Activated naive CD4-positive, alpha-beta T cell treated with Interleukin-2 at 50 U/mL for 16 hours (primary cell): ENCODE data around the gene PCGF5.
"Not testable (repeated sequence)": the region's sequence is repeated elsewhere in the genome, so short reads cannot be mapped to it uniquely, and the experiment has no call there.

Experiments
- DNase-seq: peaks from one replicate; pipeline ENCODE4 v3.0.0-alpha.2; 2020

Gene PCGF5

DNA sequence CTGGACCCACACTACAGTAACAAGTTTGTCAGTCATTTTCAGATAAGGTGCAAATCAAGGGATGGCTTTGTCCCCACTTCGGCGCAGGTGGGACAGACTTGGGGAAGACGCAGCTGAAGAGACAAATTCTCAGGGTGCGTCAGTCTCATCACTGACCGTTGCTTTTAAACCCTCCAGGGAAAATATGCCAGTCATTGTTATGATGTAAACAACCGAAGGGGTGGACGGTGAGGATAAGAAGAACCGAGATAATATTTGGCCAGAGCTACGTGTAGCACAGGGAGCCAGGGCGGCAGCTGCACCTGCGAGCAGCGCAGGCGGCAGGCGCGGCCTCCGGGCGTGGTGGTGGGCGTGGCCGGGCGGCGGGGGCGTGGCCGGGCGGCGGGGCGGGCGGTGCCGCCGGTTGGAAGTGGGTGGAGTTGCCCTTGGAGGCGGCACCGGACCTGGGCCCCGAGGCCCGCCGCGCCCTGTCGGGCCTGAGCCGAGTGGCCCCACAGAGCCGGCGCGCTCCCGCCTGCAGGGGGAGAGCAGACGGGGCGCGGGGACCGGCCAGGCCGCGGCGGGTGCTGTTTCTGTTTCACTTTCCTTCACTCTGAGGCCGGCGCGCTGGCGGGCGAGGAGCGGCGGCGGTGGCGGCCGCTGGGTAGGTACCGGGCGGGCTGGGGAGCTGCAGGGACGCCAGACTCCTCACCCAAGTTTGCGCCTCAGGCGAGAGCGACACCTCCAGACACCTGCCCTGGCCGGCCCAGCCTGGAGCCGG, at the start of gene PCGF5:
Gene PCGF5, plus strand, starts transcription at position 470 of the 760 bp plus-strand sequence. CDS start 2,209 bp downstream, outside the sequence.
- peak; percentile 90 for DNase-seq

- no peak for DNase-seq
Measured at GRCh38 chr10:91171485-91171884, 49.0 kb upstream of the PCGF5 start.

DNA sequence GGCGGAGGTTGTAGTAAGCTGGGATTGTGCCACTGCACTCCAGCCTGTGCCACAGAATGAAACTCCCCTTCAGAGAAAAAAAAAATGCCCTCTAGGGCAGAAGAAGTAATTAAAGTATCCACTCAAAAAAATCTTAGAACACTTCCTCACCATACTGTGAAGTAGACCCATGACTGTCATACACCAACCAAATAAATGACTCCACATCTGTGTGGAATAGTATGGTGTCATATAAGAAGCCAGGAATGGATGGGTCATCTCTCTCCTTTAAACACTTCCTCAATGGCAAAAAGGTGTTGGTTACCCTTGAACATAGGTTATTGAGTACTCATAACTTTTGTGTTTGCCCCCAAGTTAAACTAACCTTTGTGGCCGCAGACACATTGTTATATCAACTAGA, 48.1 kb upstream of the PCGF5 start:
- no peak for DNase-seq

DNA sequence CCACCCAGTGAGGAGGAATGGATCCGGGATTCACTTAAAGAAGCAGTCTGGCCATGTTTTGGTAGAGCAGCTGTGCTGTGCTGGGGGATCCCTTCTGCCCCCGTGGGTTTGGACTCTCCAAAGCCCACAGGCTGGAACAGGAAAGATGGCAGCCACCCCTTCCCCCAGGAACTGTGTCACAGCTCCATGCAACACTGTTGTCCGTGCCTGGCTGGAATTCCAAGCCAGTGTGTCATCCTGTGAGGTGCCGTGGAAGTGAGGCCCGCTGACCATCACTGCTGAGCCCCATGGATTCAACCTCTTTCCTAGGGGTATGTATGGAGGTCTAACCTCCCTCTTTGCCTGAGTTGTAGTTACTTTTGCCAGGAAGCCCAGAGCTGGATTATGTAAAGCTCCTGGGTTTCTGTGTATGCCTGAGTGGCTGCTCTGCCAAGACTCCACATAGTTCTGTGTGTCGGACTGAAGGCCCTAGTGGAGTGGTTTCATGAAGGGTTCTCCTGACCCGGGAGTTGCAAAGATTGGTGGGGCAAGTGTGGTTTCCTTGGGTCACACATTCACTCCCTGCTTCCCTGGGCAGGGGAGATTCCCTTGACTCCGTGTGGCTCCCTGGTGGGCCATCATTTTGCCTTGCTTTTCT, 35.1 kb upstream of the PCGF5 start:
- DNase-seq = no peak

GRCh38 chr10:91187156-91187555, 33.3 kb upstream of the PCGF5 start:
- no peak for DNase-seq

- not testable (repeated sequence) for DNase-seq
Measured at GRCh38 chr10:91188010-91188409, 32.5 kb upstream of the PCGF5 start.

DNA sequence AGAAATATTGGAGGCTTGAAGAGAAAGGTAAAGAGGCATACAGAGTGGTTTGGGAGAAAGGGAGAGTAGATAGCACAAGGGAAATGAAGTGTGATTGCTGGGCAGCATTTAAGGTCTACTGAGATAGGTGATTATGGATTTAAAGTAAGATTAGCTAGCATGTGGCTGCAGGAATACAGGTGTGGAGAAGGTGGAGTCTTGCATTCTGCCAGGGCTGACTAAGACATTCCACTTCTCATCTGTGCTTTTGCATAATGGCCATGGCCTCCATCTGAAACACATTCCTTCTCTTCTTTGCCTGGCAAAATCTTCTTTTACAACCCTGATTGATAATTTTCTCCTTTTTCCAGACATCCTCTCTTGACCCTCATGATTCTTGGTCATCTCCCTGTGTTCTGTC, 31.6 kb upstream of the PCGF5 start:
- no peak for DNase-seq

DNA sequence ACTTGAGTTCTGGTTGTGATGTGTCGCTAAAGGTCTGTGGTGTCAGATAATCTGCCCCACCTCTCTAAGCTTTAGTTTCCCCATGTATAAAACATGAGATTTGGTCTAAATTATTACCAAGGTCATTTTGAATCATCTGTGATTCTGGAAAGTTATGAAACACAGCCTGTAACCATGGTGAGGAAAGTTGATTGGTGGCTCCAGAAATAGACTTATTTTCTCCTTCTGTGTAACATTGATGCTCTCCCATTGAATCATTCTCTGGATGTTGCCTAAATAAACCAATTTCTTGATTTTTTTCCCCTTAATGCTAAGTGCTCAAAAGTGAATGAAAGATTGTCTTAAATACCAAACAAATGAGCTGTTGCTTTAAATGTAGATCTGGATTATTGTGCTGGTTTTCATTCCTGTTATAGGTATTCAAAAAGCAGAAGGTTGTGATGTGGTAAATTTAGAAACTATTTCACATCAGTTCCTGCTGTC, 30.0 kb upstream of the PCGF5 start:
- no peak for DNase-seq

DNA sequence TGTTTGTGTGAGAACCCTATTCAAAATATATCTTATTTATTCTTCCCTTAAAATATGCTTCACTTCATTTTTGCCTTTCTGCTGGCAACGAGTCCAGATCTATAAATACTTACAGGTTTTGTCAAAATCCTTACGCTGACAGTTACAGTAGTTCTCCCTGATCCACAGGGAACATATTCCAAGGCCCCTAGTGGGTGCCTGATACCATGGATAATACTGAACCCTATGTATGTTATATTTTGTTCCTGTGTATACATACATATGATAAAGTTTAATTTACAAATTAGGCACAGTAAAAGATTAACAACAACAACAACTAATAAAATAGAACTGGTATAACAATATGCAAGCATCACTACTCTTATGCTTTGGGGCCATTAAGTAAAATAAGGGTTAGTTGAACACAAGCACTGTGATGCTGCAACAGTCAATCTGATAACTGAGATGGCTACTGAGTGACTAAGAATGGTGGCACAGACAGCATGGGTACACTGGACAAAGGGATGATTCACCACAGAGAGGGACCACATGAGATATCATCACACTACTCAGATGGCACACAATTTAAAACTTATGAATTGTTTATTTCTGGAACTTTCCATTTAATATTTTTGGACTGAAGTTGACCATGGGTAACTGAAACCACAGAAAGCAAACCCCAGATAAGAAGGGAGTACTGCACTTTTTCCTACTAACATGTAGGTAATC, 29.4 kb upstream of the PCGF5 start:
- no peak for DNase-seq

DNA sequence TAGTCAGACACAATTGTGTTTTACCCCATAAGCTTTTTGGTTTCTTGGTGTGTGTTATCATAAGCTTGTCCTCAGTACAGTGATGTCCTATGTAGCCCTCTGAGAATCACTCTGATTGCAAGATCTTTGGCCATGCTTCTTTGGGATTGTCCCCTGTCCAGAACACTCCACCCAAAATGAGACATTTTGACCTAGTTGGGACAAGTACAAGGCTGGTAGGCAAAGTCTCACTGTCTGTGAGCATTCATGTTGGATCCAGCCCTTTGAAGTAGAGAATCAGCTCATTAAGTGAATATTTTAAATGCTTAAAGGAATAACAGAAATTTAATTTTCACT, 28.9 kb upstream of the PCGF5 start:
- no peak for DNase-seq

DNA sequence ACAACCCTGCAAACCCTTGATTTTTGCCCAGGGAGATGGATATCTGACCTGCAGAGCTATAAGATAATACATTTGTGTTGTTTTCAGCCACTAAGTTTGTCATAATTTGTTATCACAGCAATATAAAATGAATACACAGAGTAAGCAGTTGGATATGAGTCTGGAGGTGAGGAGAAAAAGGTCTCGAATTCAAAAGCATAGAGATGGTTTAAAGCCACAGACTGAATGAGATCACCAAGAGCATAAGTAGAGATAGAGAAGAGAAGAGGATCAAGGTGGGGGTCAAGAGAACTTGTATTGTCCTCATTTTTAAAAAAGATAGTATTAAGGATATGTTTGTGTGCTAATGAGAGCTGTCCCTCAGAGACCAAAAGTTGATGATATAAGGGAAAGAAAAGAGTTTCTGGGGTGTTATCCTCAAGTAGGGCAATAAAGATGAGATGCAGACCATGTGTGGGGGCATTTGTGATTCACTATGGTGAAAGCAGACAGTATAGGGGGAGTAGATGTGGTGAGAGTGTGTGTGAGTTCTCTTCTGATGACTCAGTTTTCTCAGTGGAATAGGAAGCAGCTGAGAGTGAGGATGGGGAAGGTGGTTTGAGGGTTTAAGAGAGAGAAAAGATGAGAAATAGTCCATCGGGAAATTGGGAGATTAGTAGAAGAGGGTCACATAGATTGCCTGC, 25.8 kb upstream of the PCGF5 start:
- DNase-seq = peak; percentile 24

- no peak for DNase-seq
Measured at GRCh38 chr10:91196268-91197048, 24.0 kb upstream of the PCGF5 start.

GRCh38 chr10:91197127-91197526, 23.3 kb upstream of the PCGF5 start:
- no peak for DNase-seq

- no peak for DNase-seq
Measured at GRCh38 chr10:91198781-91199180, 21.7 kb upstream of the PCGF5 start.

GRCh38 chr10:91200314-91201212, 19.9 kb upstream of the PCGF5 start:
- DNase-seq = no peak

DNA sequence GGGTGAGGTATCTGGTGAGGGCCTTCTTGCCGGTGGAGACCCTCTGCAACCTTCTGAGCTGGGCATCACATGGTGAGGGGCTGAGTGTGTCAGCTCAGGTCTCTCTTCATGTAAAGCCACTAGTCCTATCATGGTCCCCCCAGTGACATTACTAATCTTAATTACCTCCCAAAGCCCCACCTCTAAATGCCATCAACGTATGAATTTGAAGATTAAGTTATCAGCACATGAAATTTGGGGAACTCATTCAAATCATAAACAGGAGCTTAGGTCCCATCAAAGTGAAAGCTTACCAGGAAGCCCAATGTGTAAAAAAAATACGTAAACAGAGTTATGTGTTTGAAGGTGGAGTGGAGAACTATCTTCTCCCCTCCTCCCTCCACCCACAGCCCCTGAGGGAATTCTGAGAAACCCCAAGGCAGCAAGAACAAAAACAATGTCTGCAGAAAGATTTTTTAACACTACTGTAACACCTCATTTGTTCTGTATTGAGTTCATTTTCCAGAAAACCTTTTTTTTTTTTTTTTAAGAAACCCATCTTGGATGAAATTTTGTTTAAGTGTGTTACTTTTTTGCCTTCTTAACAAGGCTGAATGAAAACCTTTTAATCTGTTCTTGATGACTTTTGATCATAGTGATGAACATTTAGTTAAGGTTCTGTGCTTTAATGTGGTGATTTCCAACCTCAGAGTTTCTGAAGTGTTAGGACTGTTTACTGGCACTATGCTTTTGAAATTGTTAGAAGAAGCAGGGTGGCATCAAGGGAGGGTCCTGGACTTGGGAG, 19.1 kb upstream of the PCGF5 start:
- DNase-seq = peak; percentile 49

- no peak for DNase-seq
Measured at GRCh38 chr10:91206427-91206826, 14.0 kb upstream of the PCGF5 start.

- DNase-seq = no peak
Measured at GRCh38 chr10:91206837-91207474, 13.5 kb upstream of the PCGF5 start.

DNA sequence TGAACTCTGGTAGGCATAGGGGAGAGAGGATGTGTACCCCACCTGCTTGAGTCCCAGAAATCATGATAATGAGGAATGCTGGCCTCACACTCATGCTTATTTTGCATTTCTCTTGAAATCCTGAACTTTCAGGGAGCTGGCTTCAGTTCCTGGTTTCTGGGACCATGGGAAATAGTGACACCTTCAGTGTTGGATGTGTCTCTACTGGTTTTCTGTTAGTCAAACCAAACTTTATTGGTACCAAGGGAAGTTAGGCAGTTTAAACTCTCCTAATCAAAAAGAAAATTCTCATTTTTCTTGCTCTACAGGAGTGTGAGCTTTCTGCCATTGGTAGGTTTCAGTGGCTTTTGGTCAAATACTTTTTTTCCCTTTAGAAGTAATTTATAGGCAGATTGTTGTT, 11.8 kb upstream of the PCGF5 start:
- DNase-seq = no peak

GRCh38 chr10:91210014-91210413, 10.4 kb upstream of the PCGF5 start:
- DNase-seq = no peak
